Astrocyte (in vitro differentiated cells and primary cell): ENCODE results near the gene PNPLA6. TPM values are rescaled to one million over a fixed set of nuclear protein-coding genes. Genes with fewer than 3 reads are reported as not detected.

Experiments
- DNase-seq: peaks from one replicate; pipeline ENCODE4 v3.0.0-alpha.2; 2010; ENCODE audit warnings: low read depth
- FAIRE-seq: peaks from 2 replicates; lab custom pipeline; 2011; peaks lifted over from hg19 to GRCh38; lab: Jason Lieb, UNC
- H2AFZ ChIP-seq: 2 replicates; pipeline ENCODE4 v1.6.0; 2012; ENCODE audit warnings: low read depth, low read length, inconsistent platforms
- H3K27ac ChIP-seq: 2 replicates; pipeline ENCODE4 v1.5.1; 2011; ENCODE audit warnings: low read depth, low read length, inconsistent platforms
- H3K27me3 ChIP-seq: 2 replicates; pipeline ENCODE4 v1.6.0; 2011; ENCODE audit warnings: low read length, inconsistent platforms; ENCODE audit not compliant: insufficient read depth
- H3K36me3 ChIP-seq: 2 replicates; pipeline ENCODE4 v1.5.1; 2011; ENCODE audit warnings: low read length, inconsistent platforms; ENCODE audit not compliant: insufficient read depth
- H3K4me1 ChIP-seq: 2 replicates; pipeline ENCODE4 v1.5.1; 2011; ENCODE audit warnings: low read length, inconsistent platforms; ENCODE audit not compliant: insufficient read depth
- H3K4me2 ChIP-seq: 2 replicates; pipeline ENCODE4 v1.6.0; 2012; ENCODE audit warnings: low read length, inconsistent platforms
- H3K4me3 ChIP-seq: 2 replicates; pipeline ENCODE4 v1.5.1; 2011; ENCODE audit warnings: low read depth, mild to moderate bottlenecking, low read length, inconsistent platforms; ENCODE audit not compliant: insufficient read depth
- H3K79me2 ChIP-seq: 2 replicates; pipeline ENCODE4 v1.6.0; 2012; ENCODE audit warnings: mild to moderate bottlenecking, low read length, inconsistent platforms; ENCODE audit not compliant: insufficient read depth
- H3K9ac ChIP-seq: 2 replicates; pipeline ENCODE4 v1.6.0; 2012; ENCODE audit warnings: mild to moderate bottlenecking, low read length, inconsistent platforms
- H3K9me3 ChIP-seq: 2 replicates; pipeline ENCODE4 v1.5.1; 2012; ENCODE audit warnings: low read depth, mild to moderate bottlenecking, low read length, inconsistent platforms; ENCODE audit not compliant: insufficient read depth
- H4K20me1 ChIP-seq: 2 replicates; pipeline ENCODE4 v1.6.0; 2012; ENCODE audit warnings: low read length, inconsistent platforms; ENCODE audit not compliant: insufficient read depth
- H3K27ac Mint-ChIP-seq: one replicate; pipeline ENCODE4 v1.8.0; 2021; ENCODE audit warnings: mild to moderate bottlenecking, mixed read lengths; ENCODE audit not compliant: unreplicated experiment
- H3K27me3 Mint-ChIP-seq: one replicate; pipeline ENCODE4 v1.8.0; 2021; ENCODE audit warnings: low read depth, mixed read lengths; ENCODE audit not compliant: unreplicated experiment
- H3K36me3 Mint-ChIP-seq: one replicate; pipeline ENCODE4 v1.8.0; 2021; ENCODE audit warnings: low read depth, mixed read lengths; ENCODE audit not compliant: unreplicated experiment
- H3K4me1 Mint-ChIP-seq: one replicate; pipeline ENCODE4 v1.8.0; 2021; ENCODE audit warnings: low read depth, mixed read lengths; ENCODE audit not compliant: unreplicated experiment
- H3K4me3 Mint-ChIP-seq: one replicate; pipeline ENCODE4 v1.8.0; 2021; ENCODE audit warnings: mild to moderate bottlenecking, moderate library complexity, mixed read lengths; ENCODE audit not compliant: unreplicated experiment
- H3K9me3 Mint-ChIP-seq: one replicate; pipeline ENCODE4 v1.8.0; 2021; ENCODE audit warnings: mild to moderate bottlenecking, mixed read lengths; ENCODE audit not compliant: unreplicated experiment
- CTCF ChIP-seq: IDR thresholded peaks from 2 replicates; pipeline ENCODE4 v1.5.1; 2011; ENCODE audit warnings: low read depth, mild to moderate bottlenecking, inconsistent platforms, low read length, moderate library complexity; ENCODE audit not compliant: insufficient read depth
- EZH2 ChIP-seq: IDR thresholded peaks from 2 replicates; pipeline ENCODE4 v1.6.1; 2012; ENCODE audit warnings: mild to moderate bottlenecking, low read length, inconsistent platforms; ENCODE audit not compliant: insufficient read depth
- total RNA-seq: library from RNA; stranded (reverse); gene quantifications from 2 replicates; pipeline ENCODE4 v1.2.1, GENCODE V29; 2021

PNPLA6 gene
- total RNA-seq, 1 donor from 2014 or later: 90.2 TPM

- Histone ChIP-seq H3K27me3 (no peaks in the 10 kb centered on the region), H2AFZ (no peak overlapping the region), H3K9ac (no peak overlapping the region), H3K4me2 (no peak overlapping the region), H3K36me3 (peaks cover 4% of the 10 kb centered on the region), H3K79me2 (peaks cover 15% of the 10 kb centered on the region), H3K4me1 (peaks cover 5% of the 10 kb centered on the region), H3K9me3 (no peaks in the 10 kb centered on the region), H3K27ac (no peak overlapping the region), H3K4me3 (no peak overlapping the region), H4K20me1 (peaks cover 5% of the 10 kb centered on the region)
- DNase-seq: no peak
- peaks cover 7% of the 10 kb centered on the region for H3K4me1 Mint-ChIP-seq
- H3K4me3 Mint-ChIP-seq: peak overlapping the region; percentile 45
- H3K27me3 Mint-ChIP-seq: no peaks in the 10 kb centered on the region
- H3K9me3 Mint-ChIP-seq: no peaks in the 10 kb centered on the region
- H3K27ac Mint-ChIP-seq: no peak overlapping the region
- FAIRE-seq: no peak
- TF ChIP-seq EZH2 (no peak), CTCF (no peak)
- H3K36me3 Mint-ChIP-seq: no peaks in the 10 kb centered on the region
Measured at GRCh38 chr19:7528192-7528519, 7.4 kb upstream of the PNPLA6 start.

DNA sequence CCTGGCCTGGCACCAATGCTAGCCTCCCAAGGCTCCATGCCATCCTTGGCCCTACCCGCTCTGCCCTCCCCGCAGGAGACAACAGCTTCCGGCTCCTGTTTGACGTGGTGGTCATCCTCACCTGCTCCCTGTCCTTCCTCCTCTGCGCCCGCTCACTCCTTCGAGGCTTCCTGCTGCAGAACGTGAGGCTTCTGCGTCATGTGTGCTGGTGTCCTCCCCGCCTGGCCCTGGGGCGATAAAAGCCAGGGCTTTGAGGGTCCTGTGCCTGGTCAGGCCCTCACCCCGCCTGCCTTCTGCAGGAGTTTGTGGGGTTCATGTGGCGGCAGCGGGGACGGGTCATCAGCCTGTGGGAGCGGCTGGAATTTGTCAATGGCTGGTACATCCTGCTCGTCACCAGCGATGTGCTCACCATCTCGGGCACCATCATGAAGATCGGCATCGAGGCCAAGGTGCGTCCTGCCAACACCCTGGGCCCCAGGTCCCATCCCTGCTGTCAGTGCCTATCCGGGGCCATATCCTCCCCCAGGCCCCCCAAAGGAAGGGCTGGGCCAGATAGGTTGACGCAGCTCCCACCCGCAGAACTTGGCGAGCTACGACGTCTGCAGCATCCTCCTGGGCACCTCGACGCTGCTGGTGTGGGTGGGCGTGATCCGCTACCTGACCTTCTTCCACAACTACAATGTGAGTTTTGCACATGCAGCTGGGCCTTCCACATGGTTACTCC, 6.8 kb upstream of the PNPLA6 start:
- no peaks in the 10 kb centered on the region for H3K4me1 ChIP-seq
- peaks cover 4% of the 10 kb centered on the region for H3K4me1 Mint-ChIP-seq
- FAIRE-seq (no peak), DNase-seq (no peak)
- H3K4me3 ChIP-seq: no peak overlapping the region
- no peak overlapping the region for H3K4me3 Mint-ChIP-seq
- TF ChIP-seq CTCF: no peak
- no peak for TF ChIP-seq EZH2
- peaks cover under 1% of the 10 kb centered on the region for H4K20me1 ChIP-seq
- no peaks in the 10 kb centered on the region for H3K27me3 Mint-ChIP-seq
- H2AFZ ChIP-seq: no peak overlapping the region
- H3K36me3 Mint-ChIP-seq: no peaks in the 10 kb centered on the region
- H3K27me3 ChIP-seq: no peaks in the 10 kb centered on the region
- H3K9me3 Mint-ChIP-seq: no peaks in the 10 kb centered on the region
- H3K9me3 ChIP-seq: no peaks in the 10 kb centered on the region
- H3K36me3 ChIP-seq: peaks cover 4% of the 10 kb centered on the region
- H3K79me2 ChIP-seq: peaks cover 10% of the 10 kb centered on the region
- no peak overlapping the region for H3K9ac ChIP-seq
- no peak overlapping the region for H3K27ac ChIP-seq
- H3K4me2 ChIP-seq: no peak overlapping the region
- no peak overlapping the region for H3K27ac Mint-ChIP-seq

DNA sequence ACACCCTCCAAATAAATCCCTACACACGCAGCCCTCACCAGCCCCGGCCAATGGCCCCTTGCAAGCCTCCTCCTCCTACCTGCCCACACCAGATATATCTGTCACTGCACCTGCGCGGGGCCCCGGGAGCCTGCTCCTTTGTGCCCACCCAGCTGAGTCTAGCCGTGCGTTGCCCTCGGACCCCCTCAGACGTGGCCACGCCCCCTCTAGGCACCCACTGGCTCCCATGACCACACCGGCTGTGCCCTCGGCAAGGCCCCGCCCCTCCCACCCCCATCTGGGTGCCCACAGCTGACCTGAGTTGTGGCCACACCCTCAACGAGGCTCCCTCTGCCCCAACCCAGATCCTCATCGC, 6.3 kb upstream of the PNPLA6 start:
- no peak for TF ChIP-seq CTCF
- TF ChIP-seq EZH2: no peak
- Histone ChIP-seq H3K9me3 (no peaks in the 10 kb centered on the region), H3K4me3 (no peak overlapping the region), H3K9ac (no peak overlapping the region), H4K20me1 (no peaks in the 10 kb centered on the region), H3K27me3 (no peaks in the 10 kb centered on the region), H3K27ac (no peak overlapping the region), H3K79me2 (peaks cover 4% of the 10 kb centered on the region), H2AFZ (no peak overlapping the region), H3K36me3 (peaks cover 4% of the 10 kb centered on the region), H3K4me1 (no peaks in the 10 kb centered on the region), H3K4me2 (no peak overlapping the region)
- H3K27me3 Mint-ChIP-seq: no peaks in the 10 kb centered on the region
- FAIRE-seq (no peak), DNase-seq (no peak)
- peaks cover 4% of the 10 kb centered on the region for H3K4me1 Mint-ChIP-seq
- H3K27ac Mint-ChIP-seq: no peak overlapping the region
- H3K4me3 Mint-ChIP-seq: no peak overlapping the region
- H3K36me3 Mint-ChIP-seq: no peaks in the 10 kb centered on the region
- H3K9me3 Mint-ChIP-seq: no peaks in the 10 kb centered on the region
